HepG2 (cell line): ENCODE data around the gene USP9X. TPM values are rescaled to one million over a fixed set of nuclear protein-coding genes. Genes with fewer than 3 reads are reported as not detected.

Experiments used
- CEBPG ChIP-seq: IDR thresholded peaks from 2 replicates; pipeline ENCODE4 v1.6.1; 2016
- DPF2 ChIP-seq: sonication (generic); formaldehyde crosslinking; IDR thresholded peaks from 2 replicates; pipeline ENCODE4 v1.4.0; 2020; ENCODE audit warnings: mild to moderate bottlenecking, low read depth, missing genetic modification reagents, borderline replicate concordance
- FOXC1 ChIP-seq: sonication (generic); formaldehyde crosslinking; IDR thresholded peaks from 2 replicates; pipeline ENCODE4 v1.8.0; 2022; ENCODE audit warnings: mild to moderate bottlenecking, missing genetic modification reagents, borderline replicate concordance
- PHF8 ChIP-seq: sonication (generic); formaldehyde crosslinking; IDR thresholded peaks from 2 replicates; pipeline ENCODE4 v1.5.0; 2020; ENCODE audit warnings: missing genetic modification reagents
- RAD21 ChIP-seq: fragments of 450-650 bp; formaldehyde crosslinking; IDR thresholded peaks from 2 replicates; pipeline ENCODE4 v1.5.0; 2020; ENCODE audit warnings: mild to moderate bottlenecking
- SRSF1 ChIP-seq: fragments of 200-400 bp; formaldehyde crosslinking; optimal IDR thresholded peaks from 2 replicates; pipeline ENCODE3; 2017; ENCODE audit warnings: mild to moderate bottlenecking, low read depth, low read length, moderate library complexity
- ZNF83 ChIP-seq: sonication (generic); formaldehyde crosslinking; IDR thresholded peaks from 2 replicates; pipeline ENCODE4 v1.4.0; 2020; ENCODE audit warnings: missing genetic modification reagents, mild to moderate bottlenecking, borderline replicate concordance
- polyA plus RNA-seq, 8 experiments: library from polyadenylated mRNA; depleted of rRNA in 3 of 8; stranded (reverse) in 7 of 8; unstranded in 1 of 8; fragments of >200 nt; fragmentation: Illumina TruSeq in 4 of 8; extraction: Trizol in 4 of 8; gene quantifications; 2 replicates each; pipeline versions ENCODE4 v1.2.1 to v1.2.3, GENCODE V29; 2011 to 2016; ENCODE audit warnings: low read depth in 4 of 8, missing spikeins in 1 of 8, mixed read lengths in 1 of 8; ENCODE audit not compliant: insufficient read depth in 1 of 8
- total RNA-seq, 5 experiments: library from RNA; depleted of rRNA; stranded (reverse); fragments of >200 nt; fragmentation: Illumina TruSeq; extraction: Trizol; gene quantifications; 2 replicates each; pipeline ENCODE4 v1.2.3, GENCODE V29; 2016; ENCODE audit warnings: low read depth in 1 of 5
- TF ChIP-seq, protein P1 (sequence below): sonication (generic); formaldehyde crosslinking; IDR thresholded peaks from 2 replicates; pipeline ENCODE4 v1.9.0; 2021; ENCODE audit warnings: mild to moderate bottlenecking, missing genetic modification reagents
- TF ChIP-seq, protein P2 (sequence below): IDR thresholded peaks from 2 replicates; pipeline ENCODE4 v1.4.0; 2020; ENCODE audit warnings: mild to moderate bottlenecking, missing genetic modification reagents
- TF ChIP-seq, protein P3 (sequence below): sonication (generic); formaldehyde crosslinking; IDR thresholded peaks from 2 replicates; pipeline ENCODE4 v1.9.0; 2021; ENCODE audit warnings: missing genetic modification reagents, mild to moderate bottlenecking, borderline replicate concordance
- TF ChIP-seq, protein P4 (sequence below): sonication (generic); formaldehyde crosslinking; IDR thresholded peaks from 2 replicates; pipeline ENCODE4 v1.5.1; 2020; ENCODE audit warnings: mild to moderate bottlenecking, missing genetic modification reagents, moderate library complexity

USP9X gene
- total and polyA plus RNA-seq, 2 of the 13 experiments (the other 11 are each of a cell fraction or from before 2014, with no cell fraction given) = 22.2 to 40.5 TPM

DNA sequence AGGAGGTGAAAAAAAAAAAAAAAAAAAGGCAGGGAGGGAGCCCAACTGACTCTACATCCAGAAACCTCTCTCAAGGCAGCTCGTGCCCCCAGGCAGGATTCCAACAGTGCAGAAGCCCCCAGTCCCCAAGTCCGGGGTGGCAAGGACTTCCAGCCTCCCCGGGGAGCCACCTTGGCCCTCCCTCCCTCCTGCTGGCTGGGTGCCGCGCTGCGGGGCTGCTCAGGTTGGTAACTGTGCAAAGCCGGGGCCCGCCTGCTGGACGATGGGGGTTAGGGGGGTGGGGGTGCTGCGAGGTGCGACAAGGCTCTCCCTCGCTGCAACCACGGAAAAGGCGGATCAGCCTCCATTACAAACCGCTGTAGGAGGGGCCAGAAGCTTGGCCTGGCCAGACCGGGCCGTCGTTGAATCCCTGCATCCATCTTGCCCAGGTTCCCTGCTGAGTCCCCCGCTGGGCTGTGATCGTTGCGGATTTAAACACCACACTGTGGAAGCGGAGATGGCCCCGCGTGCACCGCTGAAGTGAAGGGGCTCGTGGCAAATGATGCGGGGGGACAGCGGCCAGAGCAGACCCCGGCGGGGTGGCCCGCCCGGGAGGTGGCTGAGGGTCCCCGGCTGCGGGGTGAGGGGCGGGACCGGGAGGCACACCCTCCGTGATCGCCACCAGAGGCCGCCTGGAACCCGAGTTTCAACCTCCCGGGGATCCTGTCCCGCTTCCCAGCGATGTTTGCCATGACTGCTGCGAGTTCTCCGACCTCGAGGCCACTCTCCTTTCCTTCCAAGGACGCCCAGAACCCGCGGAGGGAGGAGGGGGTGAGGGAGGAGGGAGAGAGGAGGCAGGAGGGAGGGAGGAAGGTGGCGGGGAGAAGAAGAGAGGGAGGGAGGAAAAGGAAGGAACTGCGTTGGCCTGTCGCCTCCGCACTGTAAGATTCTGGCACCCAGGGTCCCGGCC, 190.7 kb downstream of the USP9X start (continued):
- TF ChIP-seq, protein P1, sequence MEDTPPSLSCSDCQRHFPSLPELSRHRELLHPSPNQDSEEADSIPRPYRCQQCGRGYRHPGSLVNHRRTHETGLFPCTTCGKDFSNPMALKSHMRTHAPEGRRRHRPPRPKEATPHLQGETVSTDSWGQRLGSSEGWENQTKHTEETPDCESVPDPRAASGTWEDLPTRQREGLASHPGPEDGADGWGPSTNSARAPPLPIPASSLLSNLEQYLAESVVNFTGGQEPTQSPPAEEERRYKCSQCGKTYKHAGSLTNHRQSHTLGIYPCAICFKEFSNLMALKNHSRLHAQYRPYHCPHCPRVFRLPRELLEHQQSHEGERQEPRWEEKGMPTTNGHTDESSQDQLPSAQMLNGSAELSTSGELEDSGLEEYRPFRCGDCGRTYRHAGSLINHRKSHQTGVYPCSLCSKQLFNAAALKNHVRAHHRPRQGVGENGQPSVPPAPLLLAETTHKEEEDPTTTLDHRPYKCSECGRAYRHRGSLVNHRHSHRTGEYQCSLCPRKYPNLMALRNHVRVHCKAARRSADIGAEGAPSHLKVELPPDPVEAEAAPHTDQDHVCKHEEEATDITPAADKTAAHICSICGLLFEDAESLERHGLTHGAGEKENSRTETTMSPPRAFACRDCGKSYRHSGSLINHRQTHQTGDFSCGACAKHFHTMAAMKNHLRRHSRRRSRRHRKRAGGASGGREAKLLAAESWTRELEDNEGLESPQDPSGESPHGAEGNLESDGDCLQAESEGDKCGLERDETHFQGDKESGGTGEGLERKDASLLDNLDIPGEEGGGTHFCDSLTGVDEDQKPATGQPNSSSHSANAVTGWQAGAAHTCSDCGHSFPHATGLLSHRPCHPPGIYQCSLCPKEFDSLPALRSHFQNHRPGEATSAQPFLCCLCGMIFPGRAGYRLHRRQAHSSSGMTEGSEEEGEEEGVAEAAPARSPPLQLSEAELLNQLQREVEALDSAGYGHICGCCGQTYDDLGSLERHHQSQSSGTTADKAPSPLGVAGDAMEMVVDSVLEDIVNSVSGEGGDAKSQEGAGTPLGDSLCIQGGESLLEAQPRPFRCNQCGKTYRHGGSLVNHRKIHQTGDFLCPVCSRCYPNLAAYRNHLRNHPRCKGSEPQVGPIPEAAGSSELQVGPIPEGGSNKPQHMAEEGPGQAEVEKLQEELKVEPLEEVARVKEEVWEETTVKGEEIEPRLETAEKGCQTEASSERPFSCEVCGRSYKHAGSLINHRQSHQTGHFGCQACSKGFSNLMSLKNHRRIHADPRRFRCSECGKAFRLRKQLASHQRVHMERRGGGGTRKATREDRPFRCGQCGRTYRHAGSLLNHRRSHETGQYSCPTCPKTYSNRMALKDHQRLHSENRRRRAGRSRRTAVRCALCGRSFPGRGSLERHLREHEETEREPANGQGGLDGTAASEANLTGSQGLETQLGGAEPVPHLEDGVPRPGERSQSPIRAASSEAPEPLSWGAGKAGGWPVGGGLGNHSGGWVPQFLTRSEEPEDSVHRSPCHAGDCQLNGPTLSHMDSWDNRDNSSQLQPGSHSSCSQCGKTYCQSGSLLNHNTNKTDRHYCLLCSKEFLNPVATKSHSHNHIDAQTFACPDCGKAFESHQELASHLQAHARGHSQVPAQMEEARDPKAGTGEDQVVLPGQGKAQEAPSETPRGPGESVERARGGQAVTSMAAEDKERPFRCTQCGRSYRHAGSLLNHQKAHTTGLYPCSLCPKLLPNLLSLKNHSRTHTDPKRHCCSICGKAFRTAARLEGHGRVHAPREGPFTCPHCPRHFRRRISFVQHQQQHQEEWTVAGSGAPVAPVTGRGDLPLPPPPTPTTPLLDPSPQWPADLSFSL (CRISPR knock-in tag) = no peak
- TF ChIP-seq RAD21 (CRISPR knock-in tag) (peak; percentile 77), DPF2 (CRISPR knock-in tag) (no peak), ZNF83 (CRISPR knock-in tag) (no peak), PHF8 (CRISPR knock-in tag) (peak; percentile 41; the same call in 1 of the 2 replicates), CEBPG (CRISPR knock-in tag) (no peak), FOXC1 (0 out of 2 replicates have a peak, but pooled peaks have one; percentile 38), SRSF1 (no peak)
- TF ChIP-seq, protein P2, sequence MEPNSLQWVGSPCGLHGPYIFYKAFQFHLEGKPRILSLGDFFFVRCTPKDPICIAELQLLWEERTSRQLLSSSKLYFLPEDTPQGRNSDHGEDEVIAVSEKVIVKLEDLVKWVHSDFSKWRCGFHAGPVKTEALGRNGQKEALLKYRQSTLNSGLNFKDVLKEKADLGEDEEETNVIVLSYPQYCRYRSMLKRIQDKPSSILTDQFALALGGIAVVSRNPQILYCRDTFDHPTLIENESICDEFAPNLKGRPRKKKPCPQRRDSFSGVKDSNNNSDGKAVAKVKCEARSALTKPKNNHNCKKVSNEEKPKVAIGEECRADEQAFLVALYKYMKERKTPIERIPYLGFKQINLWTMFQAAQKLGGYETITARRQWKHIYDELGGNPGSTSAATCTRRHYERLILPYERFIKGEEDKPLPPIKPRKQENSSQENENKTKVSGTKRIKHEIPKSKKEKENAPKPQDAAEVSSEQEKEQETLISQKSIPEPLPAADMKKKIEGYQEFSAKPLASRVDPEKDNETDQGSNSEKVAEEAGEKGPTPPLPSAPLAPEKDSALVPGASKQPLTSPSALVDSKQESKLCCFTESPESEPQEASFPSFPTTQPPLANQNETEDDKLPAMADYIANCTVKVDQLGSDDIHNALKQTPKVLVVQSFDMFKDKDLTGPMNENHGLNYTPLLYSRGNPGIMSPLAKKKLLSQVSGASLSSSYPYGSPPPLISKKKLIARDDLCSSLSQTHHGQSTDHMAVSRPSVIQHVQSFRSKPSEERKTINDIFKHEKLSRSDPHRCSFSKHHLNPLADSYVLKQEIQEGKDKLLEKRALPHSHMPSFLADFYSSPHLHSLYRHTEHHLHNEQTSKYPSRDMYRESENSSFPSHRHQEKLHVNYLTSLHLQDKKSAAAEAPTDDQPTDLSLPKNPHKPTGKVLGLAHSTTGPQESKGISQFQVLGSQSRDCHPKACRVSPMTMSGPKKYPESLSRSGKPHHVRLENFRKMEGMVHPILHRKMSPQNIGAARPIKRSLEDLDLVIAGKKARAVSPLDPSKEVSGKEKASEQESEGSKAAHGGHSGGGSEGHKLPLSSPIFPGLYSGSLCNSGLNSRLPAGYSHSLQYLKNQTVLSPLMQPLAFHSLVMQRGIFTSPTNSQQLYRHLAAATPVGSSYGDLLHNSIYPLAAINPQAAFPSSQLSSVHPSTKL = peak; percentile 10; the same call in 1 of the 2 replicates
- TF ChIP-seq, protein P3, sequence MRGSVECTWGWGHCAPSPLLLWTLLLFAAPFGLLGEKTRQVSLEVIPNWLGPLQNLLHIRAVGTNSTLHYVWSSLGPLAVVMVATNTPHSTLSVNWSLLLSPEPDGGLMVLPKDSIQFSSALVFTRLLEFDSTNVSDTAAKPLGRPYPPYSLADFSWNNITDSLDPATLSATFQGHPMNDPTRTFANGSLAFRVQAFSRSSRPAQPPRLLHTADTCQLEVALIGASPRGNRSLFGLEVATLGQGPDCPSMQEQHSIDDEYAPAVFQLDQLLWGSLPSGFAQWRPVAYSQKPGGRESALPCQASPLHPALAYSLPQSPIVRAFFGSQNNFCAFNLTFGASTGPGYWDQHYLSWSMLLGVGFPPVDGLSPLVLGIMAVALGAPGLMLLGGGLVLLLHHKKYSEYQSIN = no peak
- TF ChIP-seq, protein P4, sequence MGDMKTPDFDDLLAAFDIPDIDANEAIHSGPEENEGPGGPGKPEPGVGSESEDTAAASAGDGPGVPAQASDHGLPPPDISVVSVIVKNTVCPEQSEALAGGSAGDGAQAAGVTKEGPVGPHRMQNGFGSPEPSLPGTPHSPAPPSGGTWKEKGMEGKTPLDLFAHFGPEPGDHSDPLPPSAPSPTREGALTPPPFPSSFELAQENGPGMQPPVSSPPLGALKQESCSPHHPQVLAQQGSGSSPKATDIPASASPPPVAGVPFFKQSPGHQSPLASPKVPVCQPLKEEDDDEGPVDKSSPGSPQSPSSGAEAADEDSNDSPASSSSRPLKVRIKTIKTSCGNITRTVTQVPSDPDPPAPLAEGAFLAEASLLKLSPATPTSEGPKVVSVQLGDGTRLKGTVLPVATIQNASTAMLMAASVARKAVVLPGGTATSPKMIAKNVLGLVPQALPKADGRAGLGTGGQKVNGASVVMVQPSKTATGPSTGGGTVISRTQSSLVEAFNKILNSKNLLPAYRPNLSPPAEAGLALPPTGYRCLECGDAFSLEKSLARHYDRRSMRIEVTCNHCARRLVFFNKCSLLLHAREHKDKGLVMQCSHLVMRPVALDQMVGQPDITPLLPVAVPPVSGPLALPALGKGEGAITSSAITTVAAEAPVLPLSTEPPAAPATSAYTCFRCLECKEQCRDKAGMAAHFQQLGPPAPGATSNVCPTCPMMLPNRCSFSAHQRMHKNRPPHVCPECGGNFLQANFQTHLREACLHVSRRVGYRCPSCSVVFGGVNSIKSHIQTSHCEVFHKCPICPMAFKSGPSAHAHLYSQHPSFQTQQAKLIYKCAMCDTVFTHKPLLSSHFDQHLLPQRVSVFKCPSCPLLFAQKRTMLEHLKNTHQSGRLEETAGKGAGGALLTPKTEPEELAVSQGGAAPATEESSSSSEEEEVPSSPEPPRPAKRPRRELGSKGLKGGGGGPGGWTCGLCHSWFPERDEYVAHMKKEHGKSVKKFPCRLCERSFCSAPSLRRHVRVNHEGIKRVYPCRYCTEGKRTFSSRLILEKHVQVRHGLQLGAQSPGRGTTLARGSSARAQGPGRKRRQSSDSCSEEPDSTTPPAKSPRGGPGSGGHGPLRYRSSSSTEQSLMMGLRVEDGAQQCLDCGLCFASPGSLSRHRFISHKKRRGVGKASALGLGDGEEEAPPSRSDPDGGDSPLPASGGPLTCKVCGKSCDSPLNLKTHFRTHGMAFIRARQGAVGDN (CRISPR knock-in tag) = peak; percentile 63
